ENCODE results near the gene TMEM258. TPM values are rescaled to one million over a fixed set of nuclear protein-coding genes. Genes with fewer than 3 reads are reported as not detected.

Gene TMEM258
- polyA plus RNA-seq, 2 of the 4 experiments (the other 2 are of a cell fraction) = 257 to 280 TPM

DNA sequence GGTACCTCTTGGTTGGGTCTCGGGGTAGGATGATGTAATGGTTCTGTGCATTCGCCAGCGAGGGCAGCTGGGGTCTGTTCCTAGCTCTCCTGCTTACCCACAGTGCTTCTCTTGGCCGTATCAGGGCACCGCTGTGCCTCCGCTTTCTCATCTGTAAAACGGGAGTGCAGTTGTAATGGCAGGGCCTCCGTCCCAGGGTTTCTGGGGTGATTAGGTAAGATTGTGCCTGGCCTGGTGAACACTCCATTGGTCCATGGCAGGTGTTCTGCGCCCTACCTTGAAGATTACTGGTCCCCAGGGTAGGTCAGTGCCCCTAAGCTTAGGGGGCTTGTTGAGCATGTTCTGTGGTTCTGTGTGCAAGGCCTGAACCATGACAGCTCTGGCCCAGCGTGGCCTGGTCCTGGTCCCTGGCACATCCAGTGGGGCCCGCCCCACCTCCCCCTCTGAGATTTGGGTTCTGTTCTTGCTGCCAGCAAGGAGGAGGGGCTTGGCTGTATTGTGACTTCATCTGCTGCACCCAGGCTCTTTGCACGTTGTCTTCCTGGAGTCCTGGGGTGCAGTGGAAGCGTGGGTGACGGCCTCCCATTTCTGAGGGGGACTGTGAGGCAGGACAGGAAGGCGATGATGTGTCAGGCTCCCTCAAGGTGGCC lies 35.1 kb downstream of the TMEM258 start:
- peaks cover 83% of the 10 kb centered on the region for H3K4me1 ChIP-seq
- TF ChIP-seq SMC3 (IDR thresholded peaks at IDR 0.05) (no peak), POLR2A (IDR thresholded peaks at IDR 0.05; ENCODE audit: low read length) (0 out of 2 replicates have a peak, but pooled peaks have one; percentile 14)
- FAIRE-seq = no peak
- ATAC-seq = no peak
- no peak for DNase-seq (ENCODE audit: low read depth in 1 of 2, low spot score in 1 of 2)
- peak overlapping the region; percentile 23 for H3K4me3 ChIP-seq
- ChIA-PET CTCF (interaction anchor here (0.6 to 5.6 kb wide), 9 partner anchors 9 to 350 kb away, joined by 3 to 61 read pairs (median 10); no protein-coding TSS in a partner anchor), POLR2A (no interaction called here)
- H3K27ac ChIP-seq = peak overlapping the region; percentile 95 to 99
- peak overlapping the region; percentile 100 for H3K4me2 ChIP-seq
- WGBS (ENCODE audit: missing lambda C conversion rate) = 70% methylated on average over 10 of the region's 15 CpGs
- no peaks in the 10 kb centered on the region for H3K9me3 ChIP-seq

DNA sequence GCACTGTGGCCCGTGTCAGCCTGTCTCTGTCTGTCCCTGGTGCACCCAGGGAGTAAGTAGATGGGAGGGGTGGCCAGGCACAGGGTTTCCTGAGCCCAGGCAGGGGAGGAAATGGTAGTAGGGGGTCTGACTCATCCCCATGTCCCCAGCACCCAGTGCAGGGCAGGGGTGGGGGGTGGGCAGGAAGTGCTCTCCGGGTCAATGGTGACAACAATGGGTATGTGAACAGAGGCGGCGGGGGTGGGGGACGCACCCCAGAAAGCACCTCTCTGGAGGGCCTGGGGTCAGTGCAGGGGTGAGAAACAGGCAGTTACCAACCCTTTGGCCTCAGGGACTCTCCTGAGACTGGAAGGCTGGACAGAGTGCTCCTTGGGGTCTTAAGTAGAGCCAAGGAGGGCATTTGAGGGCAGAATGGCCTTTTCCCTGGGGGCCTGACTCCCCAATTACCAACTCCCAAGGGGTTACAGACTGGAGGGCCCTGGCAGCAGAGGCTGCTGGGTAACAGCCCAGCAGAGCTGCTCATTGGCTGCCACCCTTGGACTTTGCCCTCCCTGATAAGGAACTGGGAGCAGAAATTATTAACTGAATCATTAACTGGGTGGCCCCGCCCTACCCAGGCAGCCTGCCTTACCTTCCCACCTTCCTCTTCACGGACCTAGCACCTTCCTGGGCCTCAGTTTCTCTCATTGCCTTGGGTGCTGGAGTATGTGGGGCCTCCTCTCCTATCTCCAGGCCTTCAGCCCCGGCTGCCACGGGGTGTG lies 35.8 kb downstream of the TMEM258 start:
- CTCF ChIA-PET = interaction anchor here (0.7 to 5.6 kb wide), 9 partner anchors 10 to 351 kb away, joined by 3 to 61 read pairs (median 10); no protein-coding TSS in a partner anchor
- ATAC-seq = peak; percentile 55 to 74

GRCh38 chr11:61756147-61756451 lies 36.3 kb downstream of the TMEM258 start:
- H3K9me3 ChIP-seq = no peaks in the 10 kb centered on the region
- TF ChIP-seq RNF2 (IDR thresholded peaks at IDR 0.05; ENCODE audit: borderline replicate concordance, low read depth) (no peak), CHD4 (IDR thresholded peaks at IDR 0.05; ENCODE audit: borderline replicate concordance) (no peak), HEYL (CRISPR knock-in tag; IDR thresholded peaks at IDR 0.05) (no peak)
- H3K4me2 ChIP-seq = peak overlapping the region; percentile 100
- peaks cover 75% of the 10 kb centered on the region for H3K4me1 ChIP-seq
- H3K4me3 ChIP-seq = peak overlapping the region; percentile 36
- FAIRE-seq (no peak), DNase-seq (ENCODE audit: low read depth in 1 of 2, low spot score in 1 of 2) (no peak), ATAC-seq (peak in 1 of 2 experiments; percentile 10; a peak in 3 of 6 replicates)
- 13% methylated on average over 4 of the region's 4 CpGs for WGBS (ENCODE audit: missing lambda C conversion rate)
- ChIA-PET CTCF (interaction anchor here (0.8 to 5.6 kb wide), 10 partner anchors 9 to 352 kb away, joined by 3 to 61 read pairs (median 10); no protein-coding TSS in a partner anchor), POLR2A (no interaction called here)
- peak overlapping the region; percentile 95 to 99 for H3K27ac ChIP-seq

More for the DNA sequence above, 35.8 kb downstream of the TMEM258 start:
- POLR2A ChIA-PET = no interaction called here
- peak; percentile 89 to 94 for DNase-seq (ENCODE audit: low read depth in 1 of 2, low spot score in 1 of 2)
- Histone ChIP-seq H3K9me3 (no peaks in the 10 kb centered on the region), H3K27ac (peak overlapping the region; percentile 95 to 99), H3K4me1 (peaks cover 80% of the 10 kb centered on the region), H3K4me2 (peak overlapping the region; percentile 100), H3K4me3 (peak overlapping the region; percentile 36)
- WGBS (ENCODE audit: missing lambda C conversion rate) = 3% methylated on average over 8 of the region's 9 CpGs
- peak; percentile 49 for FAIRE-seq
- TF ChIP-seq GATA3 (IDR thresholded peaks at IDR 0.05; ENCODE audit: borderline replicate concordance) (peak; percentile 31; the same call in 1 of the 2 replicates), HOXB5 (CRISPR knock-in tag; IDR thresholded peaks at IDR 0.05) (0 out of 2 replicates have a peak, but pooled peaks have one; percentile 45), JUNB (IDR thresholded peaks at IDR 0.05) (peak; percentile 54), MAFK (IDR thresholded peaks at IDR 0.05; ENCODE audit: partially characterized antibody) (no peak), EP300 (IDR thresholded peaks at IDR 0.05) (peak in 1 of 2 experiments; percentile 43; a peak in 2 of 5 replicates), HOXB13 (CRISPR knock-in tag; IDR thresholded peaks at IDR 0.05; ENCODE audit: low read depth) (peak; percentile 67; the same call in 1 of the 2 replicates), CBX8 (IDR thresholded peaks at IDR 0.05) (no peak), JUN (IDR thresholded peaks at IDR 0.05) (peak; percentile 72 to 77; a peak in 3 of 5 replicates), BCL3 (IDR thresholded peaks at IDR 0.05) (0 out of 3 replicates have a peak, but pooled peaks have one; percentile 15), KDM5A (IDR thresholded peaks at IDR 0.05) (no peak), EHMT2 (IDR thresholded peaks at IDR 0.05; ENCODE audit: low read depth) (no peak), MAX (IDR thresholded peaks at IDR 0.05) (peak; percentile 61), FOSL2 (IDR thresholded peaks at IDR 0.05) (peak; percentile 59; the same call in 1 of the 2 replicates), FOSL2 (CRISPR knock-in tag; IDR thresholded peaks at IDR 0.05) (peak; percentile 87), CEBPB (IDR thresholded peaks at IDR 0.05) (no peak), POLR2A (IDR thresholded peaks at IDR 0.05; ENCODE audit: low read length) (peak; percentile 30; the same call in 1 of the 2 replicates), RARB (CRISPR knock-in tag; IDR thresholded peaks at IDR 0.05) (no peak)
- TF ChIP-seq, protein P1, sequence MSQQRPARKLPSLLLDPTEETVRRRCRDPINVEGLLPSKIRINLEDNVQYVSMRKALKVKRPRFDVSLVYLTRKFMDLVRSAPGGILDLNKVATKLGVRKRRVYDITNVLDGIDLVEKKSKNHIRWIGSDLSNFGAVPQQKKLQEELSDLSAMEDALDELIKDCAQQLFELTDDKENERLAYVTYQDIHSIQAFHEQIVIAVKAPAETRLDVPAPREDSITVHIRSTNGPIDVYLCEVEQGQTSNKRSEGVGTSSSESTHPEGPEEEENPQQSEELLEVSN (IDR thresholded peaks at IDR 0.05; ENCODE audit: borderline replicate concordance, low read depth) = no peak

All from A549 (cell line).